ENCODE data around the gene CD82. TPM values are rescaled to one million over a fixed set of nuclear protein-coding genes. Genes with fewer than 3 reads are reported as not detected.

CD82 gene
- total and polyA plus RNA-seq, 7 donors = 4.2 to 67.4 (median 11.4) TPM

DNA sequence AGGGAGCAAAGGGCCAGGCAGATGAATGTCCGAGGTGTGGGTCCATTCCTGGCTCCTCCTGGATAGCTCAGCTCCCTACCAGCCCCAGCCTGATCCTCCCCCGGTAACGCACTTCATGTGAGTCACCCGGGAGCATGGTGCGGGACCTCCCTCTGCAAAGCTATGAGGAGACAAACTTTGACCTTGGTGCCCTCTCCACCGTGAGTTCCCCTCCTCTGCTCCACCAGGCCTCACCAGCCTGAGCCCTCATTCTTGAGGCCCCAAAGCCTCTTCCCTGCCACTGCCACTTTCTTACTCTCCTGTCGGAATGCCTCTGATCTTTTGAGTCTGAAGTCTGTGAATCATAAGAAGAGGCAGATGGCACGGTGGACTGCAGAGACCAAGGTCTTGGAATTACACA is 37.4 kb upstream of the CD82 start:
- no peaks in the 10 kb centered on the region for H3K36me3 ChIP-seq
- no peaks in the 10 kb centered on the region for H3K4me1 ChIP-seq
- intact Hi-C loops (cut with DNase I) = no loop called here
- TF ChIP-seq EP300 (IDR thresholded peaks at IDR 0.05) (no peak), CTCF (IDR thresholded peaks at IDR 0.05) (no peak), POLR2AphosphoS5 (IDR thresholded peaks at IDR 0.05) (no peak), POLR2A (IDR thresholded peaks at IDR 0.05) (no peak)
- no peak overlapping the region for H3K27ac ChIP-seq
- no peak overlapping the region for H3K4me3 ChIP-seq
- 59 to 78% methylated on average over 8 of the region's 8 CpGs for WGBS, 2 donors
- H3K27me3 ChIP-seq = peaks cover 0 to 11% (median 0%) of the 10 kb centered on the region in 3 donors
- no peak for DNase-seq
- no peaks in the 10 kb centered on the region for H3K9me3 ChIP-seq

GRCh38 chr11:44528581-44528980 is 36.9 kb upstream of the CD82 start:
- TF ChIP-seq POLR2AphosphoS5 (IDR thresholded peaks at IDR 0.05) (no peak), POLR2A (IDR thresholded peaks at IDR 0.05) (no peak), CTCF (IDR thresholded peaks at IDR 0.05) (no peak), EP300 (IDR thresholded peaks at IDR 0.05) (no peak)
- no peak for DNase-seq
- no peak overlapping the region for H3K4me3 ChIP-seq
- peaks cover 0 to 11% (median 0%) of the 10 kb centered on the region in 3 donors for H3K27me3 ChIP-seq
- H3K4me1 ChIP-seq = no peaks in the 10 kb centered on the region
- H3K27ac ChIP-seq = no peak overlapping the region
- H3K36me3 ChIP-seq = no peaks in the 10 kb centered on the region
- WGBS, 2 donors = 90 to 94% methylated on average over 2 of the region's 2 CpGs
- intact Hi-C loops (cut with DNase I) = no loop called here
- H3K9me3 ChIP-seq = no peaks in the 10 kb centered on the region

GRCh38 chr11:44529895-44530412 is 35.5 kb upstream of the CD82 start:
- no peak for TF ChIP-seq CTCF (IDR thresholded peaks at IDR 0.05)
- TF ChIP-seq EP300 (IDR thresholded peaks at IDR 0.05) = no peak
- TF ChIP-seq POLR2A (IDR thresholded peaks at IDR 0.05) = no peak
- TF ChIP-seq POLR2AphosphoS5 (IDR thresholded peaks at IDR 0.05) = no peak
- Histone ChIP-seq H3K27me3 (peaks cover 0 to 11% (median 0%) of the 10 kb centered on the region in 3 donors), H3K36me3 (no peaks in the 10 kb centered on the region), H3K4me3 (no peak overlapping the region), H3K9me3 (no peaks in the 10 kb centered on the region), H3K27ac (no peak overlapping the region), H3K4me1 (no peaks in the 10 kb centered on the region)
- intact Hi-C loops (cut with DNase I) = no loop called here
- 91 to 92% methylated on average over 7 of the region's 7 CpGs for WGBS, 2 donors
- DNase-seq = no peak

DNA sequence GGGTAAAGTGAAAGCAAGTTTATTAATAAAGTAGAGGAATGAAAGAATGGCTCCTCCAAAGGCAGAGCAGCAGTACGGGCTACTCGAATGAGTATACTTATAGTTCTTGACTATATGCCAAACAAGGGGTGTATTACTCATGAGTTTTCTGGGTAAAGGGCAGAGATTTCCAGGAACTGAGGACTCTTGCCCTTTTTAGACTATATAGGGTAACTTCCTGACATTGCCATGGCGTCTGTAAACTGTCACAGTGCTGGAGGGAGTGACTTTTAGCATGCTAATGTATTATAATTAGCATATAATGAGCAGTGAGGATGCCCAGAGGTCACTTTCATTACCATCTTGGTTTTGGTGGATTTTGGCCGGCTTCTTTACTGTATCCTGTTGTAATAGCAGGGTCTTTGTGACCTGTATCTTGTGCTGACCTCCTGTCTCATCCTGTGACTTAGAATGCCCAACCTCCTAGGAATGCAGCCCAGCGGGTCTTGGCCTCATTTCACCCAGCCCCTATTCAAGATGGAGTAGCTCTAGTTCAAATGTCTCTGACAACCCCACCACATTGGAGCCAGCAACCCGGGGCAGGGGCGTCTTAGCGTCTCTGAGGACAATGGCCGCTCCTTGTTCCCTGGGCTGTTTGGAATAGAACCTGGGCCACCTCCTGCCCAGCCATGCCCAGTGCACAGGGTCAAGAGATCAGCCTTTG is 34.9 kb upstream of the CD82 start:
- Histone ChIP-seq H3K9me3 (no peaks in the 10 kb centered on the region), H3K4me1 (no peaks in the 10 kb centered on the region), H3K27me3 (peaks cover 0 to 9% (median 0%) of the 10 kb centered on the region in 3 donors), H3K27ac (no peak overlapping the region), H3K36me3 (no peaks in the 10 kb centered on the region), H3K4me3 (no peak overlapping the region)
- intact Hi-C loops (cut with DNase I) = no loop called here
- TF ChIP-seq EP300 (IDR thresholded peaks at IDR 0.05) (no peak), POLR2A (IDR thresholded peaks at IDR 0.05) (no peak), CTCF (IDR thresholded peaks at IDR 0.05) (no peak), POLR2AphosphoS5 (IDR thresholded peaks at IDR 0.05) (no peak)
- DNase-seq = no peak
- 67 to 72% methylated on average over 9 of the region's 9 CpGs for WGBS, 2 donors
